ENCODE results near the gene BICDL1.

GRCh38 chr12:119964929-119965328 lies 24.1 kb upstream of the BICDL1 start:
- TF ChIP-seq, protein P1, sequence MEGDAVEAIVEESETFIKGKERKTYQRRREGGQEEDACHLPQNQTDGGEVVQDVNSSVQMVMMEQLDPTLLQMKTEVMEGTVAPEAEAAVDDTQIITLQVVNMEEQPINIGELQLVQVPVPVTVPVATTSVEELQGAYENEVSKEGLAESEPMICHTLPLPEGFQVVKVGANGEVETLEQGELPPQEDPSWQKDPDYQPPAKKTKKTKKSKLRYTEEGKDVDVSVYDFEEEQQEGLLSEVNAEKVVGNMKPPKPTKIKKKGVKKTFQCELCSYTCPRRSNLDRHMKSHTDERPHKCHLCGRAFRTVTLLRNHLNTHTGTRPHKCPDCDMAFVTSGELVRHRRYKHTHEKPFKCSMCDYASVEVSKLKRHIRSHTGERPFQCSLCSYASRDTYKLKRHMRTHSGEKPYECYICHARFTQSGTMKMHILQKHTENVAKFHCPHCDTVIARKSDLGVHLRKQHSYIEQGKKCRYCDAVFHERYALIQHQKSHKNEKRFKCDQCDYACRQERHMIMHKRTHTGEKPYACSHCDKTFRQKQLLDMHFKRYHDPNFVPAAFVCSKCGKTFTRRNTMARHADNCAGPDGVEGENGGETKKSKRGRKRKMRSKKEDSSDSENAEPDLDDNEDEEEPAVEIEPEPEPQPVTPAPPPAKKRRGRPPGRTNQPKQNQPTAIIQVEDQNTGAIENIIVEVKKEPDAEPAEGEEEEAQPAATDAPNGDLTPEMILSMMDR (IDR thresholded peaks at IDR 0.05 in 2 of 3, conservative IDR thresholded peaks at IDR 0.05 in 1 of 3; ENCODE audit: borderline replicate concordance in 1 of 3, insufficient read depth in 1 of 3, low read depth in 2 of 3, low read length in 2 of 3), result no peak
- TF ChIP-seq EZH2 (IDR thresholded peaks at IDR 0.05) (no peak), POLR2A (IDR thresholded peaks at IDR 0.05; ENCODE audit: borderline replicate concordance, extremely low read depth, insufficient read depth, insufficient read length) (no peak), POLR2AphosphoS5 (IDR thresholded peaks at IDR 0.05; ENCODE audit: low read depth, low read length) (no peak), CEBPB (IDR thresholded peaks at IDR 0.05; ENCODE audit: low read depth) (no peak), FOSL1 (IDR thresholded peaks at IDR 0.05; ENCODE audit: low read depth) (no peak), EZH2phosphoT487 (IDR thresholded peaks at IDR 0.05; ENCODE audit: borderline replicate concordance) (no peak), ZNF274 (IDR thresholded peaks at IDR 0.05; ENCODE audit: low read depth, low read length) (no peak)
- TF ChIP-seq, protein P2, sequence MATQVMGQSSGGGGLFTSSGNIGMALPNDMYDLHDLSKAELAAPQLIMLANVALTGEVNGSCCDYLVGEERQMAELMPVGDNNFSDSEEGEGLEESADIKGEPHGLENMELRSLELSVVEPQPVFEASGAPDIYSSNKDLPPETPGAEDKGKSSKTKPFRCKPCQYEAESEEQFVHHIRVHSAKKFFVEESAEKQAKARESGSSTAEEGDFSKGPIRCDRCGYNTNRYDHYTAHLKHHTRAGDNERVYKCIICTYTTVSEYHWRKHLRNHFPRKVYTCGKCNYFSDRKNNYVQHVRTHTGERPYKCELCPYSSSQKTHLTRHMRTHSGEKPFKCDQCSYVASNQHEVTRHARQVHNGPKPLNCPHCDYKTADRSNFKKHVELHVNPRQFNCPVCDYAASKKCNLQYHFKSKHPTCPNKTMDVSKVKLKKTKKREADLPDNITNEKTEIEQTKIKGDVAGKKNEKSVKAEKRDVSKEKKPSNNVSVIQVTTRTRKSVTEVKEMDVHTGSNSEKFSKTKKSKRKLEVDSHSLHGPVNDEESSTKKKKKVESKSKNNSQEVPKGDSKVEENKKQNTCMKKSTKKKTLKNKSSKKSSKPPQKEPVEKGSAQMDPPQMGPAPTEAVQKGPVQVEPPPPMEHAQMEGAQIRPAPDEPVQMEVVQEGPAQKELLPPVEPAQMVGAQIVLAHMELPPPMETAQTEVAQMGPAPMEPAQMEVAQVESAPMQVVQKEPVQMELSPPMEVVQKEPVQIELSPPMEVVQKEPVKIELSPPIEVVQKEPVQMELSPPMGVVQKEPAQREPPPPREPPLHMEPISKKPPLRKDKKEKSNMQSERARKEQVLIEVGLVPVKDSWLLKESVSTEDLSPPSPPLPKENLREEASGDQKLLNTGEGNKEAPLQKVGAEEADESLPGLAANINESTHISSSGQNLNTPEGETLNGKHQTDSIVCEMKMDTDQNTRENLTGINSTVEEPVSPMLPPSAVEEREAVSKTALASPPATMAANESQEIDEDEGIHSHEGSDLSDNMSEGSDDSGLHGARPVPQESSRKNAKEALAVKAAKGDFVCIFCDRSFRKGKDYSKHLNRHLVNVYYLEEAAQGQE (IDR thresholded peaks at IDR 0.05; ENCODE audit: low read depth), result no peak
